Measurements from ENCODE around the gene TNFSF9.

The TNFSF9 gene

DNA sequence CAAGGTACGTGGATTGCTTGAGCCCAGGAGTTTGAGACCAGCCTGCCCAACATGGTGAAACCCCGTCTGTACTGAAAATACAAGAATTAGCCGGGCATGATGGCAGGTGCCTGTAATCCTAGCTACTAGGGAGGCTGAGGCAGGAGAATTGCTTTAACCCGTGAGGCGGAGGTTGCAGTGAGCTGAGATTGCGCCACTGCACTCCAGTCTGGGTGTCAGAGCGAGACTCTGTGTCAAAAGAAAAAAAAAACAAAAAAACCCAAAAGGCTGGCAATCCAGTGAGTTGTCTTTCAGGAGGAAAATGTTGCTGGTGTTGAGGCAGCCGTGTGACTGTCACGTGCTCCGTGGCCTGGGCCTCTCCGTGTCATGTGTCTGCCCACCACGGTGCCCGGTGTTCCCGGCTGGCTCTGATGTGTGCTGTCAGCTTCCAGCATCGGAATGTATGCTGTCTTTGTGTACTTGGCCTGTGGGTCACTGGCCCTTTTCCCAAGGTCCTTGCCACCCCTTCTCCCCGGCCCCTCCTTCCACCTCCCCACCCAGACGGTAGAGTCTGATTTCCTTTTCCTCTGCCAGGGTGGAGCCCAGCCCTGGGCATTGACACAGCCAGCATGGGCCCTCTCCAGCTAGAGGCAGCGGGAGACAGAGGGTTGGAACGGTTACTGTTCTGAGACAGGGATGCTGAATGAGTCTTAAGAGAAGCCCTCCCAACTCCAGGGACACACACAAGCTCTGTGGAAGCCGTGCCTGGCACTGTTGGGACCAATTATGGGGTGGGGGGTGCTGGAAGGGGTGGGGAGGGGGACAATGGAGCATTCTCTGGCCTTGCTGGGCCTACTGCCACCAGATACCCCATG, 21.5 kb upstream of the TNFSF9 start:
- H3K4me1 ChIP-seq (ENCODE audit: control insufficient read depth in 1 of 2, insufficient read depth in 2 of 2, low read length in 2 of 2), result no peaks in the 10 kb centered on the region
- no peak overlapping the region for H3K27ac ChIP-seq (ENCODE audit: low read depth, low read length)
- H3K36me3 ChIP-seq (ENCODE audit: control insufficient read depth in 1 of 2, insufficient read depth in 2 of 2, low read length in 2 of 2), result no peaks in the 10 kb centered on the region
- H3K27me3 ChIP-seq (ENCODE audit: control insufficient read depth in 1 of 2, insufficient read depth in 2 of 2, low read length in 2 of 2), result no peaks in the 10 kb centered on the region
- no peak overlapping the region for H3K4me3 ChIP-seq (ENCODE audit: low read depth in 1 of 2, low read length in 2 of 2)
- no peak overlapping the region for H3K9ac ChIP-seq (ENCODE audit: low read depth in 1 of 2, low read length in 2 of 2)
- no peaks in the 10 kb centered on the region for H3K9me3 ChIP-seq (ENCODE audit: control insufficient read depth in 1 of 2, low read length in 2 of 2)

DNA sequence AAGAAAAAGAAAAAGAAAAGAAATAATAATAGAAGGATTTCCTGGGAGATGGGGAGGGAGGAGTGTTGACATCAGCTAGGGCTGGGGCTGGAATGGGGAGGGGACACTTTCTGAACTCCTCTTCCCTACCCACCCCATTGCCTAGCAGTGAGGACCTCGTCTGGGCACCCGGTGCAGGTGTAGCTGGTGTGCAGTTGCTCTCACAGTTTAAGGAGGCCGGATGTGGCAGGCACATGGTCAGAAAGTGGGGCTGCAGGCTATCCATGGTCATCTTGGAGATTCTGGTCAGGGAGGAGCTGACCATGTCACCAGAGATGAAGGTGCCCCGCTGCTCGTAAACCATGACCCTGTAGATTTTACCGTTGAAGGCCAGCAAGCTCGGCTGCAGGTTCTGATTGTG, 20.2 kb upstream of the TNFSF9 start:
- H3K27ac ChIP-seq (ENCODE audit: low read depth, low read length), result no peak overlapping the region
- H3K9ac ChIP-seq (ENCODE audit: low read depth in 1 of 2, low read length in 2 of 2), result no peak overlapping the region
- no peaks in the 10 kb centered on the region for H3K9me3 ChIP-seq (ENCODE audit: control insufficient read depth in 1 of 2, low read length in 2 of 2)
- H3K27me3 ChIP-seq (ENCODE audit: control insufficient read depth in 1 of 2, insufficient read depth in 2 of 2, low read length in 2 of 2), result no peaks in the 10 kb centered on the region
- no peak overlapping the region for H3K4me3 ChIP-seq (ENCODE audit: low read depth in 1 of 2, low read length in 2 of 2)
- no peaks in the 10 kb centered on the region for H3K4me1 ChIP-seq (ENCODE audit: control insufficient read depth in 1 of 2, insufficient read depth in 2 of 2, low read length in 2 of 2)
- H3K36me3 ChIP-seq (ENCODE audit: control insufficient read depth in 1 of 2, insufficient read depth in 2 of 2, low read length in 2 of 2), result no peaks in the 10 kb centered on the region

DNA sequence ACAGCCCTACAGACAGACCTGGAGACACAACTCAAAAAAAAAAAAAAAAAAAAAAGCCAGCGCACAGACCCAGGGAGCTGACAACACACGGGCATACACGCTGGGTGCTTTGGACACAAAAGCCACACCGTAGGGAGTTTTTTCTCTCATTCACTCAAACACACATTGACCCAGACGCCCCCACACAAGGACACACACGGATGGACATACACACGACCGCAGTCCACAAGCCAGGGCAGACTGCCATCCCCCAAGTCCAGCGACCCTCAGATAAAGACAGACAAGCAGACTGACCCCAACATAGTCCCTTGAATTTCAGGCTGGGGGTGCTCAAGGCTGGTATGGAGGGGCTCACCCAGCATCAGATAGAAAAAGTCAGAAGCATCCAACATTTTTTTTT, 16.7 kb upstream of the TNFSF9 start:
- Histone ChIP-seq H3K36me3 (ENCODE audit: control insufficient read depth in 1 of 2, insufficient read depth in 2 of 2, low read length in 2 of 2) (no peaks in the 10 kb centered on the region), H3K9me3 (ENCODE audit: control insufficient read depth in 1 of 2, low read length in 2 of 2) (no peaks in the 10 kb centered on the region), H3K4me1 (ENCODE audit: control insufficient read depth in 1 of 2, insufficient read depth in 2 of 2, low read length in 2 of 2) (peaks cover 4 to 16% of the 10 kb centered on the region in 2 donors), H3K27me3 (ENCODE audit: control insufficient read depth in 1 of 2, insufficient read depth in 2 of 2, low read length in 2 of 2) (no peaks in the 10 kb centered on the region), H3K9ac (ENCODE audit: low read depth in 1 of 2, low read length in 2 of 2) (no peak overlapping the region), H3K4me3 (ENCODE audit: low read depth in 1 of 2, low read length in 2 of 2) (no peak overlapping the region), H3K27ac (ENCODE audit: low read depth, low read length) (no peak overlapping the region)

DNA sequence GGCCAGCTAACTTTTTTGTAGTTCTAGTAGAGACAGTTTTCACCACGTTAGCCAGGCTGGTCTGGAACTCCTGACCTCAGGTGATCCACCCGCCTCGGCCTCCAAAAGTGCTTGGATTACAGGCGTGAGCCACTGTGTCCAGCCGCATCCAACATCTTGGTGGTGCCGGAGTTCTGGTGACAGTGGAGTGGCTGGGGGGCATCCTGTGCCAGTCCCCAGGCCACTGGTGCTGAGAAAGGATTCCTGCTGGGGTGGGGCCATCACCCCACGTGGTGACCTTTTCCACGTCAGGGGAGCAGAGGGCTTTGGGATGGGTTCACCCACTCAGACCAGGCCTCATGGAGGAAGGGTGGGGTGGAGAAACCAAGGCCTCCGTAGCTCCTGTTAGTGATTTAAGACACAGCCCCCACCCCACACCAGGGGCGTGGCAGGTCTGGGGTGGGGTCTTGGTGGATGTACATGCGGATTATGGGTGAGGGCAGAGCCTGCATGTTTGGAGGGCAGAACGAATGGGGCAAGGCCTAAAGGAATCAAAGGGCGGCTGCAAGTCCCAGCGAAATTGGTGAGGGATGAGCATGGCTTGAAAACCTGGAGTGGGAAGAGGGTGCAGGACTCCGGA, 15.8 kb upstream of the TNFSF9 start:
- Histone ChIP-seq H3K27me3 (ENCODE audit: control insufficient read depth in 1 of 2, insufficient read depth in 2 of 2, low read length in 2 of 2) (no peaks in the 10 kb centered on the region), H3K4me3 (ENCODE audit: low read depth in 1 of 2, low read length in 2 of 2) (no peak overlapping the region), H3K9ac (ENCODE audit: low read depth in 1 of 2, low read length in 2 of 2) (no peak overlapping the region), H3K36me3 (ENCODE audit: control insufficient read depth in 1 of 2, insufficient read depth in 2 of 2, low read length in 2 of 2) (no peaks in the 10 kb centered on the region), H3K4me1 (ENCODE audit: control insufficient read depth in 1 of 2, insufficient read depth in 2 of 2, low read length in 2 of 2) (peaks cover 4 to 16% of the 10 kb centered on the region in 2 donors), H3K27ac (ENCODE audit: low read depth, low read length) (no peak overlapping the region), H3K9me3 (ENCODE audit: control insufficient read depth in 1 of 2, low read length in 2 of 2) (no peaks in the 10 kb centered on the region)

DNA sequence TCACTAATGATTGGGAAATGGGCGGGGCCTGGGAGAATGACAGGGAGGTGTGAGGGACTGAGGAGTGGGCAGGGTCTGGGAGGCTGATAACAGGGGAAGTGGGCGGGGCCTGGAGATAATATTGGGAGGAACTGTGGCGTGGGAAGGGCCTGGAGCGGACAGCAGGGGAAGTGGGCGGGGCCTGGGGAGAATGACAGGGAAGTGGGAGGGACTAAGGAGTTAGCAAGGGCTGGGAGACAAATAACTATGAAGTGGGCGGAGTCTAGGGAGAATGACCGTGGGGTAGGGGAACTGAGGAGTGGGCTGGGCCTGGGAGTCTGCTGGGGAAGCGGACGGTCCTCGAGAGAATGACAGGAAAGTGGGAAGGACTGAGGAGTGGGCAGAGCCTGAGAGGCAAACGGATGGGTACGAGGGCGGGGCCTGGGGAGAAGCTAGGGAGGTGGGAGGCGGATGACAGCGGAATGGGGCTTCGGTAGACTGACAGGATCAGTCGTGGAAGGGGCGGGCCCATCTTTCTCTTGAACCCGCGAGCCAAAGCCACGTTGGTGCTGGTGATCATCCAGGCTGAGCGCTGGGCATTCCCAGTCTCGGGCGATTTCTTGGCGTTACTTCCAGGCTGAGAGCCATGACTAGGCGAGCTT, 14.7 kb upstream of the TNFSF9 start:
- H3K27me3 ChIP-seq (ENCODE audit: control insufficient read depth in 1 of 2, insufficient read depth in 2 of 2, low read length in 2 of 2), result no peaks in the 10 kb centered on the region
- no peak overlapping the region for H3K27ac ChIP-seq (ENCODE audit: low read depth, low read length)
- no peaks in the 10 kb centered on the region for H3K36me3 ChIP-seq (ENCODE audit: control insufficient read depth in 1 of 2, insufficient read depth in 2 of 2, low read length in 2 of 2)
- peak overlapping the region; percentile 79 to 88 for H3K4me3 ChIP-seq (ENCODE audit: low read depth in 1 of 2, low read length in 2 of 2)
- peak overlapping the region; percentile 61 to 82 for H3K9ac ChIP-seq (ENCODE audit: low read depth in 1 of 2, low read length in 2 of 2)
- peaks cover 4 to 16% of the 10 kb centered on the region in 2 donors for H3K4me1 ChIP-seq (ENCODE audit: control insufficient read depth in 1 of 2, insufficient read depth in 2 of 2, low read length in 2 of 2)
- no peaks in the 10 kb centered on the region for H3K9me3 ChIP-seq (ENCODE audit: control insufficient read depth in 1 of 2, low read length in 2 of 2)

DNA sequence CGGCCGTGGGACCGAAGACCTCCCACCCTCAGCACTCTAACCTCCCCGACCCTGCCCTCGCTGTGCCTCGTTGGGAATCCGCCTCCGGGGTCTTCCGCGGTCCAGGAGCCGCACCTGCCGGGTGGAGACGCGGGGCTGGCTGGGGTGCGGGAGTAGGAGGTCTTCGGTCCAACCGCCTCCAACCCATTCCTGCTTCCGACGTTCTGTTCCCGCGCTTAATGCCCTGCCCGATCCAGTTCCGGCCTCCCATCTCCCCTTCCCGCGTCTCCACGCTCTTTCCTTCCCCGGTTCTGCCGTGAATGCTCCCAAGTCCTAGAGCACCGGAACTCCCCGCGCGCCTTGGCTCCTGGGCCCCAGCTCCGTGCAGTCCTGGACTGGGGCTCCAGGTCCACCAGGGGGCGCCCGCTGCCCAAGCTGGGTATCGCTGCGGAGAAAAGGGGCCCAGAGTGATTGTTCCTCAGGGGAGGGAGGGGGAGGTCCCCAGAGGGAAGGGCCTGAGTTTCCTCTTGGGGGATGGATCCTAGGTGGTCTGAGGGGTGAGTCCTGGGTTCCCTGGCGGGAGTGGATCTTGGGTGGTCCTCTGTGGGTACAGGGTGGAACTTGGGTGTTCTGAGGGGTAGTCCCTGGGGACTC, 14.1 kb upstream of the TNFSF9 start:
- H3K27ac ChIP-seq (ENCODE audit: low read depth, low read length), result no peak overlapping the region
- peak overlapping the region; percentile 61 to 82 for H3K9ac ChIP-seq (ENCODE audit: low read depth in 1 of 2, low read length in 2 of 2)
- H3K4me3 ChIP-seq (ENCODE audit: low read depth in 1 of 2, low read length in 2 of 2), result peak overlapping the region; percentile 79 to 88
- H3K27me3 ChIP-seq (ENCODE audit: control insufficient read depth in 1 of 2, insufficient read depth in 2 of 2, low read length in 2 of 2), result no peaks in the 10 kb centered on the region
- no peaks in the 10 kb centered on the region for H3K9me3 ChIP-seq (ENCODE audit: control insufficient read depth in 1 of 2, low read length in 2 of 2)
- H3K36me3 ChIP-seq (ENCODE audit: control insufficient read depth in 1 of 2, insufficient read depth in 2 of 2, low read length in 2 of 2), result no peaks in the 10 kb centered on the region
- peaks cover 4 to 16% of the 10 kb centered on the region in 2 donors for H3K4me1 ChIP-seq (ENCODE audit: control insufficient read depth in 1 of 2, insufficient read depth in 2 of 2, low read length in 2 of 2)

DNA sequence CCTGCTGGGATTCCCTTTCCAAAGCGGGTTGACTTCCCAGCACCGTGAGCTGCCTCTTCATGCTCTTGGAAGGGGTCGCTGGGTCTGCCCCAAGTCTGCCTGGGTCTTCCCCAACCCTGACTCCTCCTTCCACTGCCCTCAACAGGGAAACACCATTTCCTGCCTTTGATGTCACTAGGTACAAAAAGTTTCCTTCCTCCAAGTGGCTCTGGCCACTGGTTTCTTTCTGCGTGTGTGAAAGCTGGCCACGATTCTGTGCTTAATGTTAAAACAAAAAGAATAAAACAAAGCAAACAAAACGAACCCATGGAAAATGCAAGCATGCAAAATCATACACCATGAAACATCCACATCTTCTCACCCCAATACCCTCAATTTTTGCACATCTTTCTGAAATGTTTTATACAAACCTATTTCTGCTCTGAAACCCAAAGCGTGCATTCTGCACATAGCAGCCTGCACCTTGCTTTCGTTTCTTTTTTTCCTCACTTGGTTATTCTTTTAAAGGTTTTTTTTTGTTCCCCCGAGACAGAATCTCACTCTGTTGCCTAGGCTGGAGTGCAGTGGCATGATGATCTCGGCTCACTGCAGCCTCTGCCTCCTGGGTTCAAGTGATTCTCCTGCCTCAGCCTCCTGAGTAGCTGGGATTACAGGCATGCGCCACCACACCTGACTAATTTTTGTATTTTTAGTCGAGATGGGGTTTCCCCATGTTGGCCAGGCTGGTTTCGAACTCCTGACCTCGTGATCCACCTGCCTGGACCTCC, 12.5 kb upstream of the TNFSF9 start:
- Histone ChIP-seq H3K4me1 (ENCODE audit: control insufficient read depth in 1 of 2, insufficient read depth in 2 of 2, low read length in 2 of 2) (peaks cover 4 to 19% of the 10 kb centered on the region in 2 donors), H3K4me3 (ENCODE audit: low read depth in 1 of 2, low read length in 2 of 2) (no peak overlapping the region), H3K36me3 (ENCODE audit: control insufficient read depth in 1 of 2, insufficient read depth in 2 of 2, low read length in 2 of 2) (no peaks in the 10 kb centered on the region), H3K27ac (ENCODE audit: low read depth, low read length) (no peak overlapping the region), H3K9ac (ENCODE audit: low read depth in 1 of 2, low read length in 2 of 2) (no peak overlapping the region), H3K9me3 (ENCODE audit: control insufficient read depth in 1 of 2, low read length in 2 of 2) (no peaks in the 10 kb centered on the region), H3K27me3 (ENCODE audit: control insufficient read depth in 1 of 2, insufficient read depth in 2 of 2, low read length in 2 of 2) (no peaks in the 10 kb centered on the region)

DNA sequence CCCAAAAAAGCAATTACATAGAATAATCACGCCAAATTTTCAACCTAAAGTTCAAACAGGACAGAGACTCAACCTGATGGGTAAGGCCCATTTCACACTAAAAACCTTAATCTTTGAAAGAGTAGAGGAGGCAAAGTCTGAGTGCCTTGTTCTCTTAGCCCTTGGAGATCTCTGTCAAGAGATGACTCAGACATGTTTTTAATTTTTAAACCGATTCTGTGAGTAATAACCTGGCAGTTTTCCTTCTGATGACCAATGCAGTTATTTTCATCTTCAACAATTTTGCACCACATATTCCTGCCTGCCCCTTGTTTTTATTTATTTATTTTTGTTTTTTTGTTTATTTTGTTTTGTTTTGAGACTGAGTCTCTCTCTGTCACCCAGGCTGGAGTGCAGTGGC, 11.5 kb upstream of the TNFSF9 start:
- no peaks in the 10 kb centered on the region for H3K9me3 ChIP-seq (ENCODE audit: control insufficient read depth in 1 of 2, low read length in 2 of 2)
- peaks cover 4 to 19% of the 10 kb centered on the region in 2 donors for H3K4me1 ChIP-seq (ENCODE audit: control insufficient read depth in 1 of 2, insufficient read depth in 2 of 2, low read length in 2 of 2)
- no peaks in the 10 kb centered on the region for H3K36me3 ChIP-seq (ENCODE audit: control insufficient read depth in 1 of 2, insufficient read depth in 2 of 2, low read length in 2 of 2)
- H3K27ac ChIP-seq (ENCODE audit: low read depth, low read length), result no peak overlapping the region
- no peak overlapping the region for H3K9ac ChIP-seq (ENCODE audit: low read depth in 1 of 2, low read length in 2 of 2)
- H3K4me3 ChIP-seq (ENCODE audit: low read depth in 1 of 2, low read length in 2 of 2), result no peak overlapping the region
- H3K27me3 ChIP-seq (ENCODE audit: control insufficient read depth in 1 of 2, insufficient read depth in 2 of 2, low read length in 2 of 2), result no peaks in the 10 kb centered on the region

DNA sequence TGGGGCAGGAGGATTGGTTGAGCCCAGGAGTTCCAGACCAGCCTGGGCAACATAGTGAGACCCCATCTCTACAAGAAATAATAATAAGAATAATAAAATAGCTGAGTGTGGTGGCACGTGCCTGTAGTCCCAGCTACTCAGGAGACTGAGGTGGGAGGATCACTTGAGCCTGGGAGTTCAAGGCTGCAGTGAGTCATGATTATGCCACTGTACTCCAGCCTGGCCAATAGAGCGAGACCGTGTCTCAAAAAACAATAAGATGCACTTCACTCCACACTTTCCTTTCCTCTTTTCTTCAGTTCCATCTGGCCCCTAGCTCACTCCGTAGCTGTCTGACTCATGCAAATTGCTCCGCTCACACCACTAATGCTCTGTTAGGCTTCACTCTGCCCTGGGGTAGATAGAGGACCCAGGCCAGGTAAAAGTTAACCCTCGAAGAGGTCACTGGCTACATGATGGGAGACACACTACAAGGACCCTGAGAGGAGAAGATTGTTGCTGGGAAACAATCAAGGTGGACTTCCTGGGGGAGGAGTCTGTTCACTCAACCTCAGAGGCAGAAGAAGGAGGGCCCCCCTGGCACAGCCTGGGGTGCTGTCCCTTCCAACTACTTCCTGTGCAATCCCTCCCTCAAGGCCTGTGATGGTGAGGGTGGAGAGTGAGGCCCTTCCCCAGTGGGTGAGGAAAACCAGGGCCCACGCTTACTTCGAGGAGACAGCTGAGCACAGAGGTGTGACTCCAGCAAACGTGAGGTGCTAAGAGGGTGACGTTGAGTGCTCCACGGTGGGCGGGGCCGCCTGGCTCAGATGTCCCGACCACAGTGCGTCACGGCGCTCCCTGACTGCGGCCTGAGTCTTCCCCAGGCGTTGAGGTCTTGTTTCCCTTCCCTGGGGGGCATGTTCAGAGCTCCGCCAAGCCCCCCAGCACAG, 8.8 kb upstream of the TNFSF9 start:
- no peak overlapping the region for H3K9ac ChIP-seq (ENCODE audit: low read depth in 1 of 2, low read length in 2 of 2)
- peaks cover 4 to 13% of the 10 kb centered on the region in 2 donors for H3K4me1 ChIP-seq (ENCODE audit: control insufficient read depth in 1 of 2, insufficient read depth in 2 of 2, low read length in 2 of 2)
- no peak overlapping the region for H3K4me3 ChIP-seq (ENCODE audit: low read depth in 1 of 2, low read length in 2 of 2)
- H3K9me3 ChIP-seq (ENCODE audit: control insufficient read depth in 1 of 2, low read length in 2 of 2), result no peaks in the 10 kb centered on the region
- no peaks in the 10 kb centered on the region for H3K36me3 ChIP-seq (ENCODE audit: control insufficient read depth in 1 of 2, insufficient read depth in 2 of 2, low read length in 2 of 2)
- no peak overlapping the region for H3K27ac ChIP-seq (ENCODE audit: low read depth, low read length)
- H3K27me3 ChIP-seq (ENCODE audit: control insufficient read depth in 1 of 2, insufficient read depth in 2 of 2, low read length in 2 of 2), result no peaks in the 10 kb centered on the region

All from duodenal mucosa (tissue), 2 donors.